ENCODE results near the gene FBXO42. TPM values are rescaled to one million over a fixed set of nuclear protein-coding genes. Genes with fewer than 3 reads are reported as not detected.
"Not testable (repeated sequence)": the region's sequence is repeated elsewhere in the genome, so short reads cannot be mapped to it uniquely, and the experiment has no call there.

Gene FBXO42
- total and polyA plus RNA-seq, 2 of the 4 experiments (the other 2 are of a cell fraction), result 12.0 to 18.8 TPM

- TF ChIP-seq, protein P1, sequence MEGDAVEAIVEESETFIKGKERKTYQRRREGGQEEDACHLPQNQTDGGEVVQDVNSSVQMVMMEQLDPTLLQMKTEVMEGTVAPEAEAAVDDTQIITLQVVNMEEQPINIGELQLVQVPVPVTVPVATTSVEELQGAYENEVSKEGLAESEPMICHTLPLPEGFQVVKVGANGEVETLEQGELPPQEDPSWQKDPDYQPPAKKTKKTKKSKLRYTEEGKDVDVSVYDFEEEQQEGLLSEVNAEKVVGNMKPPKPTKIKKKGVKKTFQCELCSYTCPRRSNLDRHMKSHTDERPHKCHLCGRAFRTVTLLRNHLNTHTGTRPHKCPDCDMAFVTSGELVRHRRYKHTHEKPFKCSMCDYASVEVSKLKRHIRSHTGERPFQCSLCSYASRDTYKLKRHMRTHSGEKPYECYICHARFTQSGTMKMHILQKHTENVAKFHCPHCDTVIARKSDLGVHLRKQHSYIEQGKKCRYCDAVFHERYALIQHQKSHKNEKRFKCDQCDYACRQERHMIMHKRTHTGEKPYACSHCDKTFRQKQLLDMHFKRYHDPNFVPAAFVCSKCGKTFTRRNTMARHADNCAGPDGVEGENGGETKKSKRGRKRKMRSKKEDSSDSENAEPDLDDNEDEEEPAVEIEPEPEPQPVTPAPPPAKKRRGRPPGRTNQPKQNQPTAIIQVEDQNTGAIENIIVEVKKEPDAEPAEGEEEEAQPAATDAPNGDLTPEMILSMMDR (conservative IDR thresholded peaks at IDR 0.05; ENCODE audit: low read depth, low read length), result no peak
- TF ChIP-seq CHD1 (IDR thresholded peaks at IDR 0.05; ENCODE audit: low read depth, low read length) (no peak), POLR2A (IDR thresholded peaks at IDR 0.05; ENCODE audit: low read depth, low read length) (no peak), RFX5 (IDR thresholded peaks at IDR 0.05; ENCODE audit: low read depth, low read length) (no peak), NFE2L2 (IDR thresholded peaks at IDR 0.05; ENCODE audit: low read depth, low read length) (no peak)
Observed at GRCh38 chr1:16366722-16367257, 14.5 kb upstream of the FBXO42 start, which contains the start of gene SZRD1 (continued).

- H3K4ac ChIP-seq (ENCODE audit: low read depth, low read length); H3K18ac ChIP-seq (ENCODE audit: low read depth, low read length); H4K8ac ChIP-seq (ENCODE audit: low read depth in 2 of 2, low read length in 2 of 2); H3K4me1 ChIP-seq (ENCODE audit: control insufficient read depth, insufficient read depth, low read length); H3K4me3 ChIP-seq (ENCODE audit: insufficient read depth, low read depth, low read length); H3K9ac ChIP-seq (ENCODE audit: low read depth, low read length); H4K91ac ChIP-seq (ENCODE audit: insufficient read depth, low read depth, low read length); DNase-seq; H3K27ac ChIP-seq (ENCODE audit: insufficient read depth, low read length); H3K56ac ChIP-seq (ENCODE audit: extremely low read depth, insufficient read depth, low read length); H3K14ac ChIP-seq (replicated peaks; ENCODE audit: low read depth, low read length); H2AK5ac ChIP-seq (ENCODE audit: low read depth, low read length); H2BK120ac ChIP-seq (ENCODE audit: low read depth, low read length); dilution Hi-C loops (cut with HindIII; ENCODE audit: low sequenced_read_pairs, unreplicated experiment); H3K23ac ChIP-seq (ENCODE audit: low read depth, low read length); H3K9me3 ChIP-seq (ENCODE audit: control insufficient read depth, insufficient read depth, low read length); POLR2A ChIA-PET (ENCODE audit: unreplicated experiment); H2BK20ac ChIP-seq (ENCODE audit: low read depth, low read length); H2AFZ ChIP-seq (replicated peaks; ENCODE audit: low read length, poor library complexity); H2AK9ac ChIP-seq (replicated peaks; ENCODE audit: low read depth, low read length, poor library complexity); H2BK5ac ChIP-seq (ENCODE audit: low read depth, low read length, poor library complexity, severe bottlenecking); H3K9me1 ChIP-seq (ENCODE audit: insufficient read depth, low read length); BruUV-seq (replicated peaks); H4K20me1 ChIP-seq (ENCODE audit: insufficient read depth, low read length); ATAC-seq (ENCODE audit: low read depth); H4K5ac ChIP-seq (ENCODE audit: low read depth, low read length); H2BK15ac ChIP-seq (ENCODE audit: low read depth, low read length); H3K36me3 ChIP-seq (ENCODE audit: control insufficient read depth, insufficient read depth, low read length); H3K4me2 ChIP-seq (ENCODE audit: low read depth, low read length); H3K27me3 ChIP-seq (ENCODE audit: control insufficient read depth, insufficient read depth, low read length); in situ Hi-C loops (cut with MboI; ENCODE audit: low sequenced_read_pairs): not testable (repeated sequence)
- intact Hi-C loops (cut with micrococcal nuclease), result loop anchor here (5.0 kb wide), 1 partner anchor 158 kb away; no protein-coding TSS in a partner anchor
- H3K79me1 ChIP-seq (ENCODE audit: low read depth in 1 of 2, low read length in 2 of 2), result peaks cover 0 to 11% of the 10 kb centered on the region in 2 experiments; a peak in 2 of 4 replicates
- CTCF ChIA-PET, result interaction anchor here (0.6 to 3.2 kb wide), 4 partner anchors 13 to 286 kb away, joined by 3 to 7 read pairs (median 5); partner anchors contain the start of gene FBXO42
- no CpG with 5 or more reads among the region's 3 CpGs for WGBS, 2 experiments (ENCODE audit: extremely low coverage in 2 of 2, insufficient read length in 1 of 2)
Observed at GRCh38 chr1:16365146-16365498, 12.8 kb upstream of the FBXO42 start.

Measured in IMR-90 (cell line).